NCI-H1417 treated with DMSO at 0.1 percent for 48 hours (cell line): ENCODE data around the gene RUFY3.
"Not testable (repeated sequence)": the region's sequence is repeated elsewhere in the genome, so short reads cannot be mapped to it uniquely, and the experiment has no call there.

Experiments
- DNase-seq: peaks from one replicate; lab custom pipeline; 2025; lab: John Stamatoyannopoulos, UW

The RUFY3 gene, protein sequence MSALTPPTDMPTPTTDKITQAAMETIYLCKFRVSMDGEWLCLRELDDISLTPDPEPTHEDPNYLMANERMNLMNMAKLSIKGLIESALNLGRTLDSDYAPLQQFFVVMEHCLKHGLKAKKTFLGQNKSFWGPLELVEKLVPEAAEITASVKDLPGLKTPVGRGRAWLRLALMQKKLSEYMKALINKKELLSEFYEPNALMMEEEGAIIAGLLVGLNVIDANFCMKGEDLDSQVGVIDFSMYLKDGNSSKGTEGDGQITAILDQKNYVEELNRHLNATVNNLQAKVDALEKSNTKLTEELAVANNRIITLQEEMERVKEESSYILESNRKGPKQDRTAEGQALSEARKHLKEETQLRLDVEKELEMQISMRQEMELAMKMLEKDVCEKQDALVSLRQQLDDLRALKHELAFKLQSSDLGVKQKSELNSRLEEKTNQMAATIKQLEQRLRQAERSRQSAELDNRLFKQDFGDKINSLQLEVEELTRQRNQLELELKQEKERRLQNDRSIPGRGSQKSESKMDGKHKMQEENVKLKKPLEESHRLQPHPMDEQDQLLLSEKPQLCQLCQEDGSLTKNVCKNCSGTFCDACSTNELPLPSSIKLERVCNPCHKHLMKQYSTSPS

DNA sequence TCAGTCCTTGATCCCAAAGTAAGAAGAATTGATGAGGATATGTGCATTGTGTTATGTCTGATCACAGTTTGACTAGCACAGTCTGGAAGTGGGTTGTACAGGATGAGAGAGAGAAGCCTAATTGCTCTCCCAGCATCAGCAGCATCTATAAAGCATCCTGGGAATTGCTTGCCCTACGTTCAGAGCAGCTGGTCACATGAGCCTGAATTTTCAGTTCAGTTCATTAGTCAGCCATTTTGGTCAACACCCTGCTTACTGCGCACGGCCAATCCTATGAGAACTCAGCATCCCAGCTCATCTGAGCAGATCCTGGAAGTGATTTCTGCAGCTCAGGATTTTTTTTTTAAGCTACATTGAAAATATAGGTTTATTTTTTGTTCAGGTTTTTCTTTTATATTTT lies at the start of gene RUFY3:
Gene RUFY3, plus strand, starts transcription at position 218 of the 400 bp plus-strand sequence. CDS start 610 bp downstream, outside the sequence.
- peak; percentile 80 for DNase-seq

DNA sequence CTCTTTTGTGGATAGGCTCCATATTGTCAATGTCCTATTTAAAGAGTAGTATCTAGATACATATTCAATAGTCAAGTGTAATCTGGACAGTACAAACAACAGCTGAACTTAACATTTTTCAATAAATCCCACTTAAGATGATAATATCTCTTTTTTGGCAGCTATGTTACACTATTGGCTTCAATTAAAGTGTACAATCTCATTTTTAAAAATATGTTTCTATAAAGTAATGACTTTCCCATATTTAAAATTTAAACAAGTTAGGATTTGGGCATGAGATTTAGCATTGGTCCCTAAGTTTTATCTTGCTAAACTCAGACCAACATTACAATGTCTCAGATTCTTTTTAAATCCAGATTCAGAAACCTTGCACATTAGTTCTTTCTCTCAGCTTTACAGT lies 47.6 kb upstream of the RUFY3 start:
- no peak for DNase-seq

- DNase-seq, result no peak
Observed at GRCh38 chr4:70674731-70675130, 47.0 kb upstream of the RUFY3 start.

- DNase-seq, result no peak
Observed at GRCh38 chr4:70676554-70677090, 45.1 kb upstream of the RUFY3 start.

GRCh38 chr4:70678383-70678999 lies 43.3 kb upstream of the RUFY3 start:
- DNase-seq, result no peak

DNA sequence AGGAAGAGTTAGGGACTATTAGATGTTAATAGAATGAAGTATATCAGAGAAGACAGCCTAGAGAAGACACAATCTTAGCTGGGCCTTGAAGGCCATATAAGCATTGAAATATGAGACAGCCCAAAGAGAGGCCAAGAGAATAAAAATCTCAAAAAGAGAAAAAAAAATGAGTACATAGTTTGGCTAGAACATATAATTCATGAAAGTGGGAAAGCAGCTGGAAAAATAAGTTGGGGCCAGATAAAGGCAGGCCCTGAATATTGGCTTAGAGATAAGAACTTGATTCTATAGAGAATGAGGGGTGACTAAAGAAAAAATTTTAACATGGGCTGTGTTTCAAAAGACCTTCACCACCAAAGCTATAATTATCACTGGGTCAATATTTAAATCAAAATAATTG lies 40.8 kb upstream of the RUFY3 start:
- no peak for DNase-seq

DNA sequence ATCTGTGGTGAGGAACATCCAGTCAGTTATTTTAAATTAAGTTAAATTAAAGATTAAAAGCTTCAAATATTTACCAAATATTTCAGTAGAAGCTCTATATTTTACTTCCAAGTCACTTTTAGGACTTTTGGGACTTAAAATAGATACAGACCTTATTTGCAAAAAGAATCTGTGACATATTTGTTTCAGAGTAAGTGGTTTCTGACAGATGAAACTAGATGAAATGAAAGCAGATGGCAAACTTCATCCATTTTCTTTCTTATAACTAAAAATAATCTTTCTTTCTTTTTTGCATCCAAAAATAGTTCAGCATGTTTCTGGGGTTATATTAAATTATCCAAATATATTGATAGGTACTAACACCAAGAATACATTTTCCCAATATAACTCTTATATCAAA lies 40.1 kb upstream of the RUFY3 start:
- no peak for DNase-seq

DNA sequence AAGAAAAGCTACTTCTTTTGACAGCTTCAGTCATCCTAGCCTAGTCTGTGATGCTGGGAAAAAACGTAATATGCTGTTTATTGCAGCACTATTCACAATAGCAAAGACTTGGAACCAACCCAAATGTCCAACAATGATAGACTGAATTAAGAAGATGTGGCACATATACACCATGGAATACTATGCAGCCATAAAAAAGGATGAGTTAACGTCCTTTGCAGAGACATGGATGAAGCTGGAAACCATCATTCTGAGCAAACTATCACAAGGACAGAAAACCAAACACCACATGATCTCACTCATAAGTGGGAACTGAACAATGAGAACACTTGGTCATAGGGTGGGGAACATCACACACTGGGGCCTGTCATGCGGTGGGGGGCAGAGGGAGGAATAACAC lies 39.6 kb upstream of the RUFY3 start:
- DNase-seq, result not testable (repeated sequence)

DNA sequence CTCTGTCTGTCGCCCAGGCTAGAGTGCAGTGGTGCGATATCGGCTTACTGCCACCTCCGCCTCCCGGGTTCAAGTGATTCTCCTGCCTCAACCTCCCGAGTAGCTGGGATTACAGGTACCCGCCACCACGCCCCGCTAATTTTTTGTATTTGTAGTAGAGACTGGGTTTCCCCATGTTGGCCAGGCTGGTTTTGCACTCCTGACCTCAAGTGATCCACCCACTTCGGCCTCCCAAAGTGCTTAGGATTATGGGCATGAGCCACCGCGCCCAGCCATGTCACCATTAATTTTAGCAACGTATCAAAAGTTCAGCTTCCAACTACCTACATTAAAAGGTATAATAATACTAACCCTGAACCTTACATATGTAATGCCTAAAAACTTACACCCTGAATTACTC lies 34.4 kb upstream of the RUFY3 start:
- no peak for DNase-seq

DNA sequence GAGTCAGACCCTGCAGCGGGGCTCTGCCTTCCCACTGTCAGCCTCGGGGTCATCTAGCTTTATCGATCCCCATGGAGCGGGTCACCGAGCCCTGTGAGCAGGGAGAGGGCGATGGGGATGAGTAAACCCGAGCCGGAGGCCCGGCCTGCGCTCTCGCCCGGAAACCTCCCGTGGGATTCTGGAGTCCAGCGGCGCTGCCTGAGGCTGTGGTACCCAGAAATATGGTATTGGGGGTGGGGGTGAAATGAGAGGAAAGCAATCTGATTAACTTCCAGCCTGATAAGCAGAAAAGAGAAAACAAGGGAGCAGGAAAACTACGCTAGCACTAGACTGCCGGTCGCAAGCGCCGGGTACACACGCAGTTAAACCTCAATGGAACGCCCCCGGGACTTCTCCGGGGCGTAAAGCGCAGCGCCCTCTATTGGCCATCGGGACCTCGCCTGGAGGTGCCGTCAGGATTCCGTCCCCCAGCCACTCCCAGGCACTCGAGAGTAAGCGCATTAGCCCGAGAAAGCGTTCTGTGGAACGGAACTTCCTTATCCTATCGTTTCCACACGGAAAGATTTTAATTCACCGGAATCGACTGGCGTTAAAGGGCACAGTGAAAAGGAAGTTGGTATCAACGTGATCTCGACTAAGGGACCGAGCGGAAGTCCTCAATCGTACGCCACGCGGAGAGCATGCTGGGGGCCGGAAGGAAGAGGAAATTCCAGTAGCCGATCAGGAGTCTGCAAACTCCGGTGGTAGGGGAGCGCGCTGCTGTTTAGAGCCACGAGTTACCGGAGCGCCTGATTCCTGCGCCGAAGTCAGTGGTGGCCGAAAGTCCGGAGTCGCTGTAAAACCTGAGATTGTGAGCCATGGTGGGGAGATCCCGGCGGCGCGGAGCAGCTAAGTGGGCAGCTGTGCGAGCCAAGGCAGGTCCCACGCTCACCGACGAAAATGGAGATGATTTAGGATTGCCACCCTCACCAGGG lies 33.7 kb upstream of the RUFY3 start, which contains the start of gene UTP3:
Gene UTP3, plus strand, starts transcription at position 712 of the 974 bp plus-strand sequence. Its CDS starts 146 bp downstream, at position 858.
- peak; percentile 88 for DNase-seq

GRCh38 chr4:70688795-70689231 lies 33.0 kb upstream of the RUFY3 start:
- DNase-seq, result no peak

DNA sequence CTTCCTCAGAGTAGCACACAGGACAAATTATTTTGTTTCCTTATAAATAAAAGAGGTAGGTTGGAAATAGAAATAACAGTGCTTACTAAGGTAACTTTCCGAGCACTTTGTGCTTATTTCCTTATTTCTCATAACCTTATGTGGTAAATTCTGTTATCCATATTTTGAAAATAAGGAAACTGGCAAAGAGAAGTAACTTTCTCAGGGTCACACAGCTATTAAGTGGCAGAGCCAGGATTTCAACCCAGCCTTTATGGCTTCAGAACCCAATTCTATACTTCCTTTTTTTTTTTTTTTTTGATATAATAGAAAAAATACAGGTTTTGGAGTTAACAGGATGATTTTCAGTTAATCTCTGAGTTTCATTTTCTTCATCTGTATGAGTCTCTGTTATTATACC lies 30.1 kb upstream of the RUFY3 start:
- DNase-seq, result no peak

DNA sequence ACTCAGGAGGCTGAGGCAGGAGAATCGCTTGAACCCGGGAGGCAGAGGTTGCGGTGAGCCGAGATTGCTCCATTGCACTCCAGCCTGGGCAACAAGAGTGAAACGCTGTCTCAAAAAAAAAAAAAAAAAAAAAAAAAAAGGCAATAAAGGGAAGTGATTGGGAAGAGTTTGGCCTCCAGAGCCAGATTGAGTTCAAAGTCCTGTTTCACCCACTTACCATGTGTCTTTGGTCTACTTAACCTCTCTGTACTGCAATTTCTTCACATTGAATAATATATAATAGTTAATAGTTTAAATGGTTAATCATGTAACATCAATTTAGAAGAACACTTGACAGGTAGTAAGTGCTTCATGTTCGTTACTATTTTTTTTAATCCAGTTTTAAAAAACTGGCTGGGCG lies 27.1 kb upstream of the RUFY3 start:
- not testable (repeated sequence) for DNase-seq

- not testable (repeated sequence) for DNase-seq
Observed at GRCh38 chr4:70698435-70698834, 23.3 kb upstream of the RUFY3 start.

DNA sequence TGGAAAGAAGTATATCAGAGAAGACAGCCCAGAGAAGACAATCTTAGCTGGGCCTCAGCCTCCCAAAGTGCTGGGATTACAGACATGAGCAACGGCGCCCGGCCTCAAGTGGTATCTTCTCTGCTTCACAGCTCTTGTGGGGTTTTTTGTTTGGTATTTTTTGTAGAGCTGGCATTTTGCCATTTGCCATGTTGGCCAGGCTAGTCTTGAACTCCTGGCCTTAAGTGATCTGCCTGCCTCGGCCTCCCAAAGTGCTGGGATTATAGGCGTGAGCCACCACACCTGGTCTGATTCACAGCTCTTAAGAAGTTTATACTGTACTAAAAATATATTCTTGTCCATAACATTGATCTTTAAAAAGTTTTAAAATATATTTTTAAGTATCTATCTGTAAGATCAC lies 21.1 kb upstream of the RUFY3 start:
- no peak for DNase-seq

- no peak for DNase-seq
Observed at GRCh38 chr4:70701271-70701670, 20.5 kb upstream of the RUFY3 start.

GRCh38 chr4:70702592-70702991 lies 19.2 kb upstream of the RUFY3 start:
- DNase-seq, result not testable (repeated sequence)

- peak; percentile 45 for DNase-seq
Observed at GRCh38 chr4:70703619-70704214, 18.0 kb upstream of the RUFY3 start.

- no peak for DNase-seq
Observed at GRCh38 chr4:70704215-70704930, 17.4 kb upstream of the RUFY3 start.

DNA sequence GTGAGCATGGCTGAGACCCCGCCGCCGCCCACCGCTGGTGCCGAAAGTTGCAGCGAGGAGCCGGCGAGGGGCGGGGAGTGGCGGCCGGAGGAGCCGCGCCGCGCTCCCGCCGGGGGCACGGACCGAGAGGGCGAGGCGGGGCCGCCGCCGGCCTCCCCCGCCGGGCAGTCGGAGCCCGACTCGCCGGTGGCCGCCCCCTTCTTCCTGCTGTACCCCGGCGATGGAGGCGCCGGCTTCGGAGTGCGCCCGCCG lies 16.9 kb upstream of the RUFY3 start:
- DNase-seq, result no peak
